ENCODE measurements around the gene ZDHHC5.

Gene ZDHHC5

GRCh38 chr11:57744357-57744756, 76.4 kb downstream of the ZDHHC5 start:
- Histone ChIP-seq H3K27ac (ENCODE audit: low read length) (no peak overlapping the region), H2AFZ (ENCODE audit: low read depth, low read length) (no peak overlapping the region), H3K9ac (ENCODE audit: low read depth, low read length) (no peak overlapping the region), H3K79me2 (ENCODE audit: insufficient read depth, low read length) (peaks cover 25% of the 10 kb centered on the region), H3K9me3 (ENCODE audit: insufficient read depth, low read length, severe bottlenecking) (no peaks in the 10 kb centered on the region), H3K4me2 (ENCODE audit: insufficient read depth, low read length) (no peak overlapping the region), H3K36me3 (ENCODE audit: insufficient read depth, low read length) (peaks cover 49% of the 10 kb centered on the region), H4K20me1 (ENCODE audit: insufficient read depth, low read length) (peaks cover 7% of the 10 kb centered on the region; the same call in 1 of the 2 replicates), H3K4me3 (ENCODE audit: low read depth in 1 of 2, low read length in 2 of 2) (no peak overlapping the region), H3K4me1 (ENCODE audit: insufficient read depth, low read length) (peaks cover 27% of the 10 kb centered on the region), H3K27me3 (ENCODE audit: insufficient read depth, low read length, poor library complexity) (no peaks in the 10 kb centered on the region)
- DNase-seq (no peak), ATAC-seq (ENCODE audit: insufficient read depth, low read depth) (no peak)
- no peak for TF ChIP-seq EZH2 (IDR thresholded peaks at IDR 0.05; ENCODE audit: borderline replicate concordance, low read depth, low read length, severe bottlenecking)

DNA sequence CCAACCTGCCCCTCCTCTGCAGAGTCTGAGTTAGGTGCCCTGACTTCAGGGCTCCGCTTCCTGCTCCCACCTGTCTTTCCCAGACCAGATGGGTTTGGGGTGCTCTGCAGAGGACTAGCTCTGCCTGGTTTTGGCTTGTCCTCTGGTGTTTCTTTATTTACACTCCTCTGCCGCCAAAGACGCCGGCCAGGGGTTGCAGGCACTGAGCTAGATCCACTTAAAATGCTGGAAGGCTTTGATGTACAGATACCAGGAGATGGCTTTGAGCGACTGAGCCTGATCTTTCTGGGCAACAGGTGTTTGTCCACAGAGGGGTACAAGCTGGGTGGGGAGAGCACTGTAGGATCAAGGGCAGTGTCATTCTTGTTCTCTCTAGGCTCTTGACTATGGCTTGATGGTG, 77.3 kb downstream of the ZDHHC5 start:
- Histone ChIP-seq H3K36me3 (ENCODE audit: insufficient read depth, low read length) (peaks cover 41% of the 10 kb centered on the region), H3K27me3 (ENCODE audit: insufficient read depth, low read length, poor library complexity) (no peaks in the 10 kb centered on the region), H3K4me1 (ENCODE audit: insufficient read depth, low read length) (peaks cover 19% of the 10 kb centered on the region), H3K27ac (ENCODE audit: low read length) (0 out of 2 replicates have a peak overlapping the region, but pooled peaks have one; percentile 1), H3K4me2 (ENCODE audit: insufficient read depth, low read length) (no peak overlapping the region), H3K9ac (ENCODE audit: low read depth, low read length) (no peak overlapping the region), H4K20me1 (ENCODE audit: insufficient read depth, low read length) (peaks cover 7% of the 10 kb centered on the region; the same call in 1 of the 2 replicates), H3K79me2 (ENCODE audit: insufficient read depth, low read length) (peaks cover 25% of the 10 kb centered on the region), H2AFZ (ENCODE audit: low read depth, low read length) (no peak overlapping the region), H3K9me3 (ENCODE audit: insufficient read depth, low read length, severe bottlenecking) (no peaks in the 10 kb centered on the region), H3K4me3 (ENCODE audit: low read depth in 1 of 2, low read length in 2 of 2) (no peak overlapping the region)
- ATAC-seq (ENCODE audit: insufficient read depth, low read depth) (no peak), DNase-seq (no peak)
- TF ChIP-seq CTCF (IDR thresholded peaks at IDR 0.05; ENCODE audit: borderline replicate concordance, extremely low read depth, low read length, poor library complexity, severe bottlenecking): no peak
- no peak for TF ChIP-seq EZH2 (IDR thresholded peaks at IDR 0.05; ENCODE audit: borderline replicate concordance, low read depth, low read length, severe bottlenecking)

DNA sequence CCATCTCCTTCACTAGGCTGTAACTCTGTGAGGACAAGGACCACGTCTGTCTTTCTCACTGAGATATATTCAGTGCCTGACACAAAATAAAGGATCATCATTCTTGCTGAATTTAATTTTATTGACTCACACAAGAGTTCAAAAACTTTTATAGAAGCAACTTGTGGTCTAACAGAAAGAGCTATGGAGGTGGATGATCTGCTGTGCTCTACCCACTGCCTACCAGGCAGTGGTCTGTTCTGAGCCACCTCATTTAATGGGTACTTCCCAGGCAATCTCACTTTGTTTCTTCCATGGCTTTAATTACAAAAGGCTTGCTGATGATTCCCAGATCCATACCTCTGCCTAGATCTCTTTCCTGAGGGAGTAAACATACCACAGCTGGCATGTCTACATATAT, 79.0 kb downstream of the ZDHHC5 start:
- Histone ChIP-seq H2AFZ (ENCODE audit: low read depth, low read length) (no peak overlapping the region), H3K27me3 (ENCODE audit: insufficient read depth, low read length, poor library complexity) (no peaks in the 10 kb centered on the region), H4K20me1 (ENCODE audit: insufficient read depth, low read length) (peaks cover 7% of the 10 kb centered on the region; the same call in 1 of the 2 replicates), H3K4me2 (ENCODE audit: insufficient read depth, low read length) (no peak overlapping the region), H3K4me3 (ENCODE audit: low read depth in 1 of 2, low read length in 2 of 2) (no peak overlapping the region), H3K4me1 (ENCODE audit: insufficient read depth, low read length) (peaks cover 11% of the 10 kb centered on the region), H3K36me3 (ENCODE audit: insufficient read depth, low read length) (peaks cover 38% of the 10 kb centered on the region), H3K27ac (ENCODE audit: low read length) (no peak overlapping the region), H3K9me3 (ENCODE audit: insufficient read depth, low read length, severe bottlenecking) (no peaks in the 10 kb centered on the region), H3K79me2 (ENCODE audit: insufficient read depth, low read length) (peaks cover 17% of the 10 kb centered on the region), H3K9ac (ENCODE audit: low read depth, low read length) (no peak overlapping the region)
- TF ChIP-seq CTCF (IDR thresholded peaks at IDR 0.05; ENCODE audit: borderline replicate concordance, extremely low read depth, low read length, poor library complexity, severe bottlenecking) (no peak), EZH2 (IDR thresholded peaks at IDR 0.05; ENCODE audit: borderline replicate concordance, low read depth, low read length, severe bottlenecking) (no peak)
- DNase-seq (no peak), ATAC-seq (ENCODE audit: insufficient read depth, low read depth) (no peak)

All from DND-41 (cell line).